IMR-90 (cell line): Measurements from ENCODE around the gene PRPF8. TPM values are rescaled to one million over a fixed set of nuclear protein-coding genes. Genes with fewer than 3 reads are reported as not detected.

Source experiments
- RAD21 ChIP-seq: IDR thresholded peaks from 2 replicates; pipeline ENCODE4 v1.6.1; 2012; ENCODE audit warnings: low read length, improper control_type of control experiment
- RCOR1 ChIP-seq: IDR thresholded peaks from 2 replicates; pipeline ENCODE4 v1.6.1; 2012; ENCODE audit warnings: mild to moderate bottlenecking, low read length, improper control_type of control experiment; ENCODE audit not compliant: insufficient replicate concordance
- polyA plus RNA-seq, 3 experiments: library from polyadenylated mRNA; depleted of rRNA; stranded (reverse); fragments of >200 nt; gene quantifications; 2 replicates each; pipeline ENCODE4 v1.2.3, GENCODE V29; 2012; ENCODE audit warnings: low replicate concordance in 1 of 3
- total RNA-seq: library from RNA; depleted of rRNA; stranded (reverse); fragments of >200 nt; gene quantifications from 2 replicates; pipeline ENCODE4 v1.2.3, GENCODE V29; 2012
- TF ChIP-seq, protein P1 (sequence below): fragments of 150-350 bp; IDR thresholded peaks from 2 replicates; pipeline ENCODE4 v1.6.1; 2017; ENCODE audit warnings: mild to moderate bottlenecking, antibody characterized with exemption, low read length, low read depth

The PRPF8 gene
- total and polyA plus RNA-seq, 2 of the 4 experiments (the other 2 are of a cell fraction), result 141 to 160 TPM

DNA sequence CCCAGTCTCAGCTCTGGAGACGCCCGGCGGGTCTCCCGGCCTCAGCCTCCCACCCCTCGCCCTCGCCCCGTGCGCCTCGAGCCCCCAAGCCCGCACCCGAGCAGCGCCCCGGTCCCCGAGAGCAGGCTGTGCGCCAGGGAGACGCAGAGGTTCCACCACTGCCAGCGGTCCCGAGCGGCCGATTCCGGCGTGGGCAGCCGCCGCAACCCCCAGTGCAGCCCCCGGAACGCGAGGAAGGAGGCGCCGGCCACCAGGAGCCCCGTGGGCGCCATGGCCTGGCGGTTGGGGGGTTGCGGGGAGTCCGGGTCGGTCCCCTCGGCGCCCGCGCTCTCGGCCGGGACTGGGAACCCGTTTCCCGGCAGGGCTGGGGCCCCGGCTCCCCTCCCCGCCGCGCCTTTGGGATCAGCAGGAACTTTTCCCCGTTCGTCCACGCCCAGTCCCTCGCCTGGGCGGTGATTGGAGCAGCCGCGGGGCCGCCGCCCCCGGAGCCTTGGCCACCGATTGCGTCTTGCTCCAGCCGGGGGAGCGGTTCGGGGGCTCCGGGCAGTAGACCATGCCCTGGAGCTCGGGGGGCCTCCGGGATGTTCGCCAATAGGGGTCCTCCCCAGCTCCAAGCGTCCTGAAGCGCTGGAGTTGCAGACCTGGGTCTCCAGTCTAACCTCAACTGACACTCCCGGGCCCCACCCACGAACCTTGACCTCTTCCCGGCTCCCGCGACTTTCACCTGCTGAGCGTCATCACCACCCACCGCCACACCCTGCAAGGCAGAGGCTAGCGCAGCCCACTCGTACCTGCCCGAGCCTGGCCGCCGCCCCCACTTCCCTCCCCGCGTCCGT is 25.5 kb upstream of the PRPF8 start, which contains the start of gene TLCD2 (continued):
- TF ChIP-seq, protein P1, sequence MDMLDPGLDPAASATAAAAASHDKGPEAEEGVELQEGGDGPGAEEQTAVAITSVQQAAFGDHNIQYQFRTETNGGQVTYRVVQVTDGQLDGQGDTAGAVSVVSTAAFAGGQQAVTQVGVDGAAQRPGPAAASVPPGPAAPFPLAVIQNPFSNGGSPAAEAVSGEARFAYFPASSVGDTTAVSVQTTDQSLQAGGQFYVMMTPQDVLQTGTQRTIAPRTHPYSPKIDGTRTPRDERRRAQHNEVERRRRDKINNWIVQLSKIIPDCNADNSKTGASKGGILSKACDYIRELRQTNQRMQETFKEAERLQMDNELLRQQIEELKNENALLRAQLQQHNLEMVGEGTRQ, result no peak
- TF ChIP-seq RCOR1 (no peak), RAD21 (no peak)
